Measurements from ENCODE around the gene RNF41.

RNF41 gene

DNA sequence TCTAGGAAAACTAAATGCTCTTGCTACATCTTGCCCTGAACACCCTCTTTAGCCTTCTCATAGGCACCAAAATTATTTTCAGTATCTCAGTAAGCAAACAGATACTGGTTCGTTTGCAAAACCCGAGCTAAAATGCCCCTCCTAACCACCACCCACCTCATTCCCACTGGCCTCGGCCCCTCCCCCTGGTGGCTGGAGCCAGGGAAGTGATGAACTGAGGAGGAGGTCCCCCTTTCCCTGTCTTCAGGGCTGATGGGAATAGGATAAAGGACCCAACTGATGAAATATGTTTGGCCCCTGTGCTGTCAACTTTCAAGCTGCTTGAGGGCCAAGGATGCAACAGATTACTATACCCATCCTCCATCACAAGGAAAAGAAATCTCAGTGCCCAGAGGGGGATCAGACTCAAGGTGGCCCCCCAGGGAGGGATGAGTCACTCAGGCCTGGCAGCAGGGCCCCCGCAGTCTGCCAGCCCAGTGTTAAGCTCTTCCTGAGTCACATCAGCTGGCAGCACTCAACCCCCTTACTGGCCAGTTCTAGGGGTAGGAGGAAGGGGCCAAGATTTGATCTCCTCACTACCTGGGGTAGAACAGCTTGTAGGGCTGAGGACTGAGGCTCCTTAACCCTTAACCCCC lies 34.7 kb upstream of the RNF41 start:
- Histone ChIP-seq H3K36me3 (ENCODE audit: insufficient read depth, low read length) (peaks cover 28% of the 10 kb centered on the region), H3K4me1 (ENCODE audit: insufficient read depth, low read length) (peaks cover 12% of the 10 kb centered on the region), H3K9ac (ENCODE audit: low read depth, low read length) (no peak overlapping the region), H3K9me3 (ENCODE audit: control insufficient read depth, insufficient read depth, low read length) (no peaks in the 10 kb centered on the region)

DNA sequence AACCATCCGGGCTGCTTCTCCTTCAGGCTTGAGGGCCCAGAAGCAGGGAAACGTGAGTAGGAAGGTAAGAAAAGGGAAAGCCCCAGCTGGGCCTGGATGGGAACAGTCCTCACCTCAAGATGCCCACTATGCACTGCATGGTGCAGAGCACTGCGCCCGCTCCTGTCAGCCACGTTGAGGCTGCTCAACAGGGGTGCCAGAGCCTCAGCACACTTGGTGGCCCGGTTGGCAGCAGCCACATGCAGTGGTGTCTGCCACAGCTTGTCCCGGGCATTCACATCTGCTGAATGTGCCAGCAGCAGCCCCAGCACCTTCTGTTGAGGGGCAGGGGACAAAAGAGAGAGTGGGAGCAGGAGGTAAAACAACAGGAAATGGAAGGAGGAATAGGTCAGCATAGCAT lies 33.9 kb upstream of the RNF41 start:
- peaks cover 12% of the 10 kb centered on the region for H3K4me1 ChIP-seq (ENCODE audit: insufficient read depth, low read length)
- peaks cover 28% of the 10 kb centered on the region for H3K36me3 ChIP-seq (ENCODE audit: insufficient read depth, low read length)
- H3K9ac ChIP-seq (ENCODE audit: low read depth, low read length) = no peak overlapping the region
- H3K9me3 ChIP-seq (ENCODE audit: control insufficient read depth, insufficient read depth, low read length) = no peaks in the 10 kb centered on the region

DNA sequence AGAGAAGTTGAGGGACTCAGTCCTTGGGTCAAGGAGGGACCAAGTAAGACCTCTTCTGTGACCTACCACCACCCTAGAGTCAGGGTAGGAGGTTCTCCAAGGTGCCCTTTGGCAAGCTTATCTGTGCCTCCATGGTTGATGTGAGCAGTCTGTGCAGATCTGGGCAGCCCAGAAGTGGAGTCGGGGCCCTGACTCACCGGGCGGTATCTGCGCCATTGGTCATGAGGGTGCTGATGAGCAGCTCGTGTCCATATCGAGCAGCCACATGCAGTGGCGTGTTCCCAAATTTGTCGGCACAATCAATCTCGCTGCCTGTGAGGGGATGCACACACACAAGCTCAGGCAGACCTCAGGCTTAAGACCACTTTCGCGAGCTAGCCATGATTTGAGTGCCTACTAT lies 31.4 kb upstream of the RNF41 start:
- Histone ChIP-seq H3K36me3 (ENCODE audit: insufficient read depth, low read length) (peaks cover 35% of the 10 kb centered on the region), H3K9me3 (ENCODE audit: control insufficient read depth, insufficient read depth, low read length) (no peaks in the 10 kb centered on the region), H3K9ac (ENCODE audit: low read depth, low read length) (no peak overlapping the region), H3K4me1 (ENCODE audit: insufficient read depth, low read length) (peaks cover 12% of the 10 kb centered on the region)

DNA sequence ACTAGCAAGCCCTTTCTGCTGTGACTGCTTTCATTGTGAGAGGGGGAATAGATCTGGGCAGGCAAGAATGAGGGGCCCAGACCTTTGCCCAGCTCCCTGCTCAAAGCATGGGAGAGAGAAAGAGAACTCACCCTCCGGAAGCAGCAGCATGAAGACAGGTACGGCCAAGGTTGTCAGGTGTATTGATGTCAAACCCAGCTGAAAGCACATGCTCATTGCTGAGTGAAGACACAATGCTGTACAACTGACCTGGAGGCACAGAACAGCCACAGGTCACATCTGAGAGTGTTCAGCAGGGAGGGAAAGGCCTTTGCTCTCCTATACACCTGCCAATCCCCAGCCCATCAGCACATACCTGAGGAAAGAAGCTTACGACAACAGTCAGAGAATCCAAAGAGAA lies 30.9 kb upstream of the RNF41 start:
- Histone ChIP-seq H3K9ac (ENCODE audit: low read depth, low read length) (no peak overlapping the region), H3K4me1 (ENCODE audit: insufficient read depth, low read length) (peaks cover 12% of the 10 kb centered on the region), H3K9me3 (ENCODE audit: control insufficient read depth, insufficient read depth, low read length) (no peaks in the 10 kb centered on the region), H3K36me3 (ENCODE audit: insufficient read depth, low read length) (peaks cover 37% of the 10 kb centered on the region)

DNA sequence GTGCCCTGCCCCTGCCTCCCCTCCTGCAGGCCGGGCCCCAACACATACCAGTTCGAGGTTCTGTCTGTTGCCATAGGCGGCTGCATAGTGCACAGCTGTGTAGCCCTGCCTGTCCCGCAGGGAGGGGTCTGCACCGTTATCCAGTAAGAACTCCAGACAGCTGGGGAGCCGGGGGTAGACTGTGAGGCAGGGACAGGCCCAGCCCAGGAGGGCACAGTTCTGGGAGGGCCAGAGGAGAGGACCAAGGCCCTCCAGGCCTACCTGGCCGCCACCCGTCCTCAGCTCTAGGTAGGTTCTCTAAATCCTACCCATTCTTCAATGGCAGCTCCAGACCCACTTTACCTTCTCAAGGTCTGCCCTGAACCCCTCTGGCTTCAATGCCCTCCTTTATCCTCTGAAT lies 27.0 kb upstream of the RNF41 start:
- H3K4me1 ChIP-seq (ENCODE audit: insufficient read depth, low read length) = no peaks in the 10 kb centered on the region
- H3K36me3 ChIP-seq (ENCODE audit: insufficient read depth, low read length) = peaks cover 32% of the 10 kb centered on the region
- no peaks in the 10 kb centered on the region for H3K9me3 ChIP-seq (ENCODE audit: control insufficient read depth, insufficient read depth, low read length)
- H3K9ac ChIP-seq (ENCODE audit: low read depth, low read length) = no peak overlapping the region

DNA sequence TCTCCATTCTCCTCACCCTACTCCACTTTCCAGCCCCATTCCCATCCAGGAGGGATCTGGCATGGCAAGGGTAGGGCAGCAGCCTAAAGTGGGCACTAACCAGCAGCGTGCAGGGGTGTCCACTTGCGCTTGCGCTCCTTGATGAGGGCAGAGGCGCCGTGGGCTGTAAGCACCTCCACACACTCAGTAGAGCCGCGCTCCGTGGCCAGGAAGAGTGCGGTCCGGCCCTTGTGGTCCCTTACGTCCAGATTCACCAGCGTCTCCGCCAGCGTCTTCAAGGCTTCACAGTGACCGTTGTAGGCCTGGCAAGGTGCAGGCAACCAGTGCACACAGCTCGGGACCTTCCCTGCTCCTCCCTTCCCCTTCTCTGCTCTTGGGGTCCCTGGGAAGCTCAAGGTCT lies 26.2 kb upstream of the RNF41 start:
- Histone ChIP-seq H3K36me3 (ENCODE audit: insufficient read depth, low read length) (peaks cover 26% of the 10 kb centered on the region), H3K9me3 (ENCODE audit: control insufficient read depth, insufficient read depth, low read length) (no peaks in the 10 kb centered on the region), H3K9ac (ENCODE audit: low read depth, low read length) (no peak overlapping the region), H3K4me1 (ENCODE audit: insufficient read depth, low read length) (no peaks in the 10 kb centered on the region)

DNA sequence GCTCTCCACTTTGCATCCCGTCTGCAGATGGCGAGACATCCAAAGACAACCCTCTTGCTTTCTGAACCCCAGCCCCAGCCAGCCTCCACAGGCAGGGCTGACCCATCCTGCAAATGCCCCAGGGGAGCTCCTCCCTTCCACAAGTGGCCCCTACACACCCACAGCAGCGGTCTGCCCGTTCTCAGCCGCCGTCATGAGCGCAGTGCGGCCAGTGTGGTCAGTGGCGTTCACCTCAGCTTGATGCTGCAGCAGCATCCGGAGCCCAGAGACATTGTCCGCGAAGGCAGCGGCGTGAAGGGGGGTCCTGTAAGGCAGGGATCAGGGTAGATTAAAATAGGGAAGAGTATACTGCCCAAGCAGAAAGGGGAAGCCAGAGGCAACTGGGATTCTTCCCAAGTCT lies 22.8 kb upstream of the RNF41 start:
- H3K9me3 ChIP-seq (ENCODE audit: control insufficient read depth, insufficient read depth, low read length) = no peaks in the 10 kb centered on the region
- no peaks in the 10 kb centered on the region for H3K4me1 ChIP-seq (ENCODE audit: insufficient read depth, low read length)
- H3K36me3 ChIP-seq (ENCODE audit: insufficient read depth, low read length) = peaks cover 19% of the 10 kb centered on the region; the same call in 1 of the 2 replicates
- H3K9ac ChIP-seq (ENCODE audit: low read depth, low read length) = no peak overlapping the region

DNA sequence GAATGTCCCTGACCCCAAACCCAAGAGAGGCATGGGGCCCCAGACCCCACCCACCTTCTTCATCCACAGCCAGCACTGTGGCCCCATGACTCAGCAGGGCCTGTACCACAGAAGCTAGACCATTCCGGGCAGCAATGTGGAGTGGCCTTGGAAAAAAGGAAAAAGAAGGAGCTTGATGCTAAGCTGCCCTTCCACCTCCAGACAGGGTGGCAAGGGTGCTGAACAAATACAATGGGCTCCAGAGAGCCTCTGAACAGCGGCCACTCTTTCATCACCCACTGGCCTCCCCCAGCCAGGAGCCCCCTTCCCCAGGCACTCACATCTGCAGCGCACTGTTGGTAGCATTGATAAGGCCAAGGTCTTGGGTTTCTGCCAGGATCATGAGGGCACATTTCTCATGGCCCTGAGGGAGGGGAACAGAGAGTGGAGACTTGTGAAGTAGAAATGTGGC lies 22.0 kb upstream of the RNF41 start:
- H3K9me3 ChIP-seq (ENCODE audit: control insufficient read depth, insufficient read depth, low read length) = no peaks in the 10 kb centered on the region
- no peaks in the 10 kb centered on the region for H3K4me1 ChIP-seq (ENCODE audit: insufficient read depth, low read length)
- peaks cover 16% of the 10 kb centered on the region; the same call in 1 of the 2 replicates for H3K36me3 ChIP-seq (ENCODE audit: insufficient read depth, low read length)
- H3K9ac ChIP-seq (ENCODE audit: low read depth, low read length) = no peak overlapping the region

DNA sequence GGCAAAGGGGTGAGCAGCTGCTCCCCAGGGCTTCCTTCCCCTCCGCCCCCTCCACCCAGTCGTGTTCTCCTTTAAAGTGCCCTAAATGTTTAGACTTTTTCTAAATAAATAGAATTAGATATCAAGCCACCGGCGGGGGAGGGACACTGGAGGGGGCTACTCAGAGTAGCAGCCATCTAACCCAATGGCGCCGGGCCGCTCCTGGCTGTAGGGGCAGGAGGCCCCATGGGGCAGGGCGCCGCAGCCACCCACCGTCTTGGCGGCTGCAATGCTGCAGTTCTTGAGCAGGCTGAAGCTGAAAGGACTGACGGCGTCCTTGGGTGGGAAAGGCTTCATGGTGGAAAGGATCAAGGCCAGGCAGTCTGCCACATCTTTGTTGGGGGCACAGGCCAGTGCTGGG lies 21.3 kb upstream of the RNF41 start:
- Histone ChIP-seq H3K4me1 (ENCODE audit: insufficient read depth, low read length) (no peaks in the 10 kb centered on the region), H3K9me3 (ENCODE audit: control insufficient read depth, insufficient read depth, low read length) (no peaks in the 10 kb centered on the region), H3K36me3 (ENCODE audit: insufficient read depth, low read length) (peaks cover 11% of the 10 kb centered on the region; the same call in 1 of the 2 replicates), H3K9ac (ENCODE audit: low read depth, low read length) (no peak overlapping the region)

DNA sequence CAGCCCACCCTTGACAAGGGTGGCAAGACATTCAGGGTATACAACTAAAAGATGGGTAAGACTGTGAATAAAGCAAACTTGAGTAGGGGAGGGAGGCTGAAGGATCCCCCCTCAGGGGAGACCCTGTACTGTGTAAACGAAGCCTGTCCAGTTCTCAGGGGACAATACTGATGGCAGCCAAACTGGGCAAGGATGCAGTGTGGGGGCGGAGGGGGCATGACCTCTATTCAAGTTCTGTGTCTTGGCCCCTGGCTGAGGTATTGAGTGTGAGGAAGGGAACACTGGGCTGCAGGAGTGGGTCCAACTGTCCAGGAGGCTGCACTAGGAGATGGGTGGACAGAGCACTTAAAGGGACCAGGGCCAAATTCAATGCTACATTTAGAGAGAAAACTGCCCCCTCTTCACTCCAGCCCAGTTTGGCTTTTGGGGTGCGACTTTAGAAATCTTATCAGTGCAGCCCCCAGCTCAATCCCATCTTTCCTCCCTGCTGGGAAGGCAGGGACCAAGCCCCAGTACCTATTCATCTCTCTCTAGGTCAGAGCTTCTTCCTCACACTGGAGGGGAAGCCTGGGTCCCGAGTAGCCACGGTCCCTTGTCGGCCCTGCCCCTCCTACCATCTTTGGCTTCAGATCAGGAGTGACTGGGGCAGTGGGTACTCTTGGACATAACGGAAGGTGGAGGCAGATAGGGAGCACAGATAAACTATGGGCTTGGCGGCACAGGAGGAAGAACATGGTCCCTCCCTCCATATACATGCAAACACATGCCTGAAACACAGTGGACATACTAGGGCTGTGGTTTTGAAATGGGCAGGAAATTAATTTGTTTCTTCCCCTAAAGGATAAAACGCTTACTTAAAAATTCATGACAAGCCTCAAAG lies 19.9 kb upstream of the RNF41 start:
- Histone ChIP-seq H3K4me1 (ENCODE audit: insufficient read depth, low read length) (no peaks in the 10 kb centered on the region), H3K9me3 (ENCODE audit: control insufficient read depth, insufficient read depth, low read length) (no peaks in the 10 kb centered on the region), H3K9ac (ENCODE audit: low read depth, low read length) (no peak overlapping the region), H3K36me3 (ENCODE audit: insufficient read depth, low read length) (peaks cover 10% of the 10 kb centered on the region; the same call in 1 of the 2 replicates)

DNA sequence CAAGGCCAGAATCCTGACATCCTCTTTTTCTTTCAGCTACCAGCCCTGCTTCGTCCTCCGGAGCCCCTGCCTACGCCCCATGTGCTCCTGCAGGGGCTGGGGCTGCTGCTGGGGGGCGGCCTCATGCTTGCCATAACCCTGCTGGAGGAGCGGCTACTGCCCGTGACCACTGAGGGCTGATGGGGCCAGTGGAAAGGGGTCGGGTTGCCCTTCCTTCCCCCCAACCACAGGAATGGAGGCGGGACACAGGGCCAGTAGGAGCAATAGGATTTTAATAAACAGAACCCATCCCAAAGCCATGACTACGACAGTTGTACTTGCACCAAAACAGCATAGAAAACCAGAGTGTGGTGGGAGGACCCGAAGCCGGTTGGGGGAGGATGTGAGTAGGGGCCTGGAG lies 15.8 kb upstream of the RNF41 start:
- Histone ChIP-seq H3K4me1 (ENCODE audit: insufficient read depth, low read length) (no peaks in the 10 kb centered on the region), H3K36me3 (ENCODE audit: insufficient read depth, low read length) (peaks cover 2% of the 10 kb centered on the region; the same call in 1 of the 2 replicates), H3K9me3 (ENCODE audit: control insufficient read depth, insufficient read depth, low read length) (no peaks in the 10 kb centered on the region), H3K9ac (ENCODE audit: low read depth, low read length) (no peak overlapping the region)

DNA sequence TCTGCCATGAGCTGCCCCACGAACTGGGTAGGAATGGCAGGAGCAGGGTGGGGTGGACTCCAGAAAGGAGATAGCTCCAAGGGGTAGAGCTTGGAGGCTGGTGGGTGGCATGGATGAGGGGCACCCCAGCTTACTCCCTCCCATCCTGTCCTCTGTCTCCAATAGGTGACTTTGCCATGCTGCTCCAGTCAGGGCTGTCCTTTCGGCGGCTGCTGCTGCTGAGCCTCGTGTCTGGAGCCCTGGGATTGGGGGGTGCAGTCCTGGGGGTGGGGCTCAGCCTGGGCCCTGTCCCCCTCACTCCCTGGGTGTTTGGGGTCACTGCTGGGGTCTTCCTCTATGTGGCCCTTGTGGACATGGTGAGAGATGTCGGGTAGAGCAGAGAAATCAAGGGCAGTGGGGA lies 15.3 kb upstream of the RNF41 start:
- Histone ChIP-seq H3K36me3 (ENCODE audit: insufficient read depth, low read length) (peaks cover 2% of the 10 kb centered on the region; the same call in 1 of the 2 replicates), H3K4me1 (ENCODE audit: insufficient read depth, low read length) (no peaks in the 10 kb centered on the region), H3K9ac (ENCODE audit: low read depth, low read length) (no peak overlapping the region), H3K9me3 (ENCODE audit: control insufficient read depth, insufficient read depth, low read length) (no peaks in the 10 kb centered on the region)

DNA sequence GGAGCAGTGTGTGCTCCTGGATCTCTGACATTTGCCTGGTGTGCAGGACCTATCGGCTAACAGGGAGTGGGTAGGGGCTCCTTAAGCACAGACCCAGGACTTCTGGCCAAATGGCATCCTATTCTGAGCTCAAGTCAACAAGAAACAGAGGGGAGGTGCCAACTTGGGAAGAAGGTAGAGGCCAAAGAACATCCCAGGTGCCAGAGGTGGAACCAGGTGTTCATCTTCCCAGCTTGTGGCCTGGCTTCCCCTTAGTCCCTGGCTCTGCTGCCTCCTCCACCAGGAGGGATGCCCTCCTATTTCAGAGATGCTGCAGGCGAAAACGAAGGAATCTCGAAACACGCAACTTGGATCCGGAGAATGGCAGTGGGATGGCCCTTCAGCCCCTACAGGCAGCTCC lies 14.4 kb upstream of the RNF41 start:
- H3K9ac ChIP-seq (ENCODE audit: low read depth, low read length) = no peak overlapping the region
- peaks cover 2% of the 10 kb centered on the region; the same call in 1 of the 2 replicates for H3K36me3 ChIP-seq (ENCODE audit: insufficient read depth, low read length)
- no peaks in the 10 kb centered on the region for H3K9me3 ChIP-seq (ENCODE audit: control insufficient read depth, insufficient read depth, low read length)
- H3K4me1 ChIP-seq (ENCODE audit: insufficient read depth, low read length) = no peaks in the 10 kb centered on the region

DNA sequence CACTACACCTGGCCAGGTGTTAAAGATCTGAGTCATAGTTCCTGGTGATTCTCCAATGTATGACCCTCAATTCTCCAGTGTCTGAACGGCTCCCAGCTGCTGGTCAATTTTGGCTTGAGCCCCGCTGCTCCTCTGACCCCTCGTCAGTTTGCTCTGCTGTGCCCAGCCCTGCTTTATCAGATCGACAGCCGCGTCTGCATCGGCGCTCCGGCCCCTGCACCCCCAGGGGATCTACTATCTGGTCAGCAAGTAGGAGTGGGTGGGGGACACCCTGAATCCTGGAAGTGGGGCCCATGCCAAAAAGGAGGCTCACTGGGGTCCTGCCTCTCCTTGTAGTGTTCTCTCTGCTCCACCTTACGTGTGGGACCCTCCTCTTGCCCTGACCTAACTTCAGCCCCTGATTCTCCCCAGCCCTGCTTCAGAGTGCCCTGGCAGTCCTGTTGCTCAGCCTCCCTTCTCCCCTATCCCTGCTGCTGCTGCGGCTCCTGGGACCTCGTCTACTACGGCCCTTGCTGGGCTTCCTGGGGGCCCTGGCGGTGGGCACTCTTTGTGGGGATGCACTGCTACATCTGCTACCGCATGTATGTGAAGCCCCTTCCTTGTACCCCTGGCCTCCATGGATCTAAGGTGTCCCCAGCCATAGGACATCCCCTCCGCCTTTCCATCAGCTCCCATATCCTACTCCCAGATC lies 13.2 kb upstream of the RNF41 start:
- H3K9ac ChIP-seq (ENCODE audit: low read depth, low read length) = no peak overlapping the region
- H3K36me3 ChIP-seq (ENCODE audit: insufficient read depth, low read length) = no peaks in the 10 kb centered on the region
- no peaks in the 10 kb centered on the region for H3K9me3 ChIP-seq (ENCODE audit: control insufficient read depth, insufficient read depth, low read length)
- peaks cover 3% of the 10 kb centered on the region; the same call in 1 of the 2 replicates for H3K4me1 ChIP-seq (ENCODE audit: insufficient read depth, low read length)

Data from ES-I3 (cell line).